IMR-90 (cell line): ENCODE data around the gene DBNDD1. TPM values are rescaled to one million over a fixed set of nuclear protein-coding genes. Genes with fewer than 3 reads are reported as not detected.

Experiments
- ATAC-seq: fragments of 200-7000 bp; cut with Tn5 transposase; 2 replicates; pipeline ENCODE4 v1.9.1; 2020; ENCODE audit warnings: low read depth, mild to moderate bottlenecking, moderate library complexity
- BruUV-seq: library from RNA; stranded (reverse); fragments of 400-500 nt; replicated peaks from 2 replicates; lab custom pipeline; 2021; lab: Mats Ljungman, UMichigan
- CTCF ChIA-PET: fragments of 300-600 bp; formaldehyde crosslinking; extraction: SDS; loops from one replicate; lab custom pipeline; 2021; ENCODE audit warnings: antibody characterized with exemption; lab: Yijun Ruan, JAX
- POLR2A ChIA-PET: fragments of 300-600 bp; sonication (Branson Sonifier 250); formaldehyde crosslinking; loops from one replicate; lab custom pipeline; 2022; ENCODE audit warnings: antibody characterized with exemption; ENCODE audit not compliant: unreplicated experiment; lab: Charles Lee
- DNase-seq: peaks from one replicate; pipeline ENCODE4 v3.0.0; 2013
- H2AFZ ChIP-seq: replicated peaks from 2 replicates; pipeline ENCODE3; 2013; ENCODE audit warnings: low read length, mild to moderate bottlenecking; ENCODE audit not compliant: poor library complexity
- H2AK5ac ChIP-seq: 2 replicates; pipeline ENCODE4 v1.6.1; 2013; ENCODE audit warnings: low read depth, low read length, inconsistent platforms
- H2AK9ac ChIP-seq: replicated peaks from 2 replicates; pipeline ENCODE3; 2013; ENCODE audit warnings: mild to moderate bottlenecking, low read depth, low read length, moderate library complexity; ENCODE audit not compliant: poor library complexity
- H2BK120ac ChIP-seq: 2 replicates; pipeline ENCODE4 v1.6.1; 2013; ENCODE audit warnings: low read depth, low read length, inconsistent platforms
- H2BK15ac ChIP-seq: 3 replicates; pipeline ENCODE4 v1.6.1; 2013; ENCODE audit warnings: low read depth, low read length, inconsistent platforms
- H2BK20ac ChIP-seq: 2 replicates; pipeline ENCODE4 v1.6.1; 2013; ENCODE audit warnings: low read depth, mild to moderate bottlenecking, inconsistent platforms, low read length, moderate library complexity
- H2BK5ac ChIP-seq: 2 replicates; pipeline ENCODE4 v1.6.1; 2013; ENCODE audit warnings: mild to moderate bottlenecking, low read depth, low read length, inconsistent platforms; ENCODE audit not compliant: poor library complexity, severe bottlenecking
- H3K14ac ChIP-seq: replicated peaks from 2 replicates; pipeline ENCODE4 v1.6.1; 2013; ENCODE audit warnings: low read depth, low read length, inconsistent platforms
- H3K18ac ChIP-seq: 2 replicates; pipeline ENCODE4 v1.6.1; 2013; ENCODE audit warnings: low read depth, low read length, control low read depth
- H3K23ac ChIP-seq: 2 replicates; pipeline ENCODE4 v1.6.1; 2013; ENCODE audit warnings: low read depth, low read length, inconsistent platforms
- H3K27ac ChIP-seq: 2 replicates; pipeline ENCODE4 v1.5.1; 2013; ENCODE audit warnings: mild to moderate bottlenecking, control low read depth, low read length; ENCODE audit not compliant: insufficient read depth
- H3K27me3 ChIP-seq: 2 replicates; pipeline ENCODE4 v1.6.1; 2013; ENCODE audit warnings: low read length; ENCODE audit not compliant: control insufficient read depth, insufficient read depth
- H3K36me3 ChIP-seq: 2 replicates; pipeline ENCODE4 v1.6.1; 2013; ENCODE audit warnings: low read length, mixed read lengths; ENCODE audit not compliant: control insufficient read depth, insufficient read depth
- H3K4ac ChIP-seq: 2 replicates; pipeline ENCODE4 v1.6.1; 2013; ENCODE audit warnings: low read depth, low read length, inconsistent platforms
- H3K4me1 ChIP-seq: 2 replicates; pipeline ENCODE4 v1.6.1; 2013; ENCODE audit warnings: low read length, mixed read lengths; ENCODE audit not compliant: control insufficient read depth, insufficient read depth
- H3K4me2 ChIP-seq: 2 replicates; pipeline ENCODE4 v1.6.1; 2013; ENCODE audit warnings: low read depth, mild to moderate bottlenecking, control low read depth, low read length, moderate library complexity
- H3K4me3 ChIP-seq: 2 replicates; pipeline ENCODE4 v1.5.1; 2013; ENCODE audit warnings: low read depth, mild to moderate bottlenecking, control low read depth, low read length, moderate library complexity; ENCODE audit not compliant: insufficient read depth
- H3K56ac ChIP-seq: 2 replicates; pipeline ENCODE4 v1.6.1; 2013; ENCODE audit warnings: low read length, inconsistent platforms; ENCODE audit not compliant: insufficient read depth; ENCODE audit errors: extremely low read depth
- H3K79me1 ChIP-seq, 2 experiments: 2 replicates each; pipeline ENCODE4 v1.6.1; 2013; ENCODE audit warnings: low read length in 2 of 2, inconsistent platforms in 1 of 2, low read depth in 1 of 2
- H3K9ac ChIP-seq: 2 replicates; pipeline ENCODE4 v1.6.1; 2013; ENCODE audit warnings: low read depth, low read length, control low read depth
- H3K9me1 ChIP-seq: 2 replicates; pipeline ENCODE4 v1.6.1; 2013; ENCODE audit warnings: low read length, inconsistent platforms; ENCODE audit not compliant: insufficient read depth
- H3K9me3 ChIP-seq: 2 replicates; pipeline ENCODE4 v1.6.1; 2013; ENCODE audit warnings: low read length; ENCODE audit not compliant: control insufficient read depth, insufficient read depth
- H4K20me1 ChIP-seq: 2 replicates; pipeline ENCODE4 v1.6.1; 2013; ENCODE audit warnings: low read length, inconsistent platforms; ENCODE audit not compliant: insufficient read depth
- H4K5ac ChIP-seq: 2 replicates; pipeline ENCODE4 v1.6.1; 2013; ENCODE audit warnings: mild to moderate bottlenecking, low read depth, low read length, control low read depth
- H4K8ac ChIP-seq, 2 experiments: 2 replicates each; pipeline ENCODE4 v1.6.1; 2013; ENCODE audit warnings: low read depth in 2 of 2, low read length in 2 of 2, control low read depth in 1 of 2, inconsistent platforms in 1 of 2
- H4K91ac ChIP-seq: 2 replicates; pipeline ENCODE4 v1.6.1; 2013; ENCODE audit warnings: low read depth, low read length, inconsistent platforms; ENCODE audit not compliant: insufficient read depth
- MAZ ChIP-seq: IDR thresholded peaks from 2 replicates; pipeline ENCODE4 v1.6.1; 2012; ENCODE audit warnings: low read depth, mild to moderate bottlenecking, low read length, improper control_type of control experiment, moderate library complexity, borderline replicate concordance
- SMC3 ChIP-seq: fragments of 150-350 bp; IDR thresholded peaks from 2 replicates; pipeline ENCODE4 v1.6.1; 2016; ENCODE audit warnings: low read depth, mild to moderate bottlenecking, antibody characterized with exemption, low read length, moderate library complexity
- WGBS, 2 experiments: methylation state at CpG; one replicate each; pipeline versions ENCODE4 v1.1.5 to v1.1.7; 2013; ENCODE audit warnings: missing lambda C conversion rate in 2 of 2; ENCODE audit not compliant: insufficient read length in 1 of 2; ENCODE audit errors: extremely low coverage in 2 of 2; 5-methylcytosine and 5-hydroxymethylcytosine counted together
- dilution Hi-C: fragments of 300-500 bp; cut with HindIII; formaldehyde crosslinking; loops from one replicate; pipeline ENCODE4 v1.14.3; 2018; ENCODE audit warnings: low sequenced_read_pairs; ENCODE audit not compliant: unreplicated experiment
- in situ Hi-C: fragments of 300-500 bp; cut with MboI; formaldehyde crosslinking; loops from 3 replicates; pipeline ENCODE4 v1.14.3; 2019; ENCODE audit warnings: low sequenced_read_pairs, inconsistent platforms, mixed read lengths
- intact Hi-C: fragments of 100-400 bp; cut with micrococcal nuclease; formaldehyde crosslinking; loops from 2 replicates; pipeline ENCODE4 v1.10.0; 2022
- polyA plus RNA-seq, 3 experiments: library from polyadenylated mRNA; depleted of rRNA; stranded (reverse); fragments of >200 nt; gene quantifications; 2 replicates each; pipeline ENCODE4 v1.2.3, GENCODE V29; 2012; ENCODE audit warnings: low replicate concordance in 1 of 3
- total RNA-seq: library from RNA; depleted of rRNA; stranded (reverse); fragments of >200 nt; gene quantifications from 2 replicates; pipeline ENCODE4 v1.2.3, GENCODE V29; 2012
- TF ChIP-seq, protein P1 (sequence below): conservative IDR thresholded peaks from 2 replicates; pipeline ENCODE4 v1.5.1; 2012; ENCODE audit warnings: mild to moderate bottlenecking, low read depth, low read length, improper control_type of control experiment

DBNDD1 gene
- total and polyA plus RNA-seq, 2 of the 4 experiments (the other 2 are of a cell fraction) = 3.4 to 23.0 TPM

- CTCF ChIA-PET = no interaction called here
- no peak overlapping the region for H2BK20ac ChIP-seq
- WGBS, 2 experiments = 100% methylated on average over 4 of the region's 17 CpGs; no CpG with 5 or more reads in 1 of the 2 experiments
These were observed 8.4 kb upstream of the DBNDD1 start for GRCh38 chr16:90027611-90028010.

More at GRCh38 chr16:90027611-90028010, 8.4 kb upstream of the DBNDD1 start:
- H2BK15ac ChIP-seq = no peak overlapping the region
- no peak overlapping the region for H2AK9ac ChIP-seq
- H3K27ac ChIP-seq = no peak overlapping the region
- POLR2A ChIA-PET = no interaction called here
- dilution Hi-C loops = no loop called here
- H3K9me1 ChIP-seq = peaks cover 11% of the 10 kb centered on the region
- H2BK5ac ChIP-seq = no peak overlapping the region
- no peak overlapping the region for H3K18ac ChIP-seq
- H3K27me3 ChIP-seq = no peaks in the 10 kb centered on the region
- no peak overlapping the region for H3K14ac ChIP-seq
- H4K5ac ChIP-seq = no peak overlapping the region
- no peak overlapping the region for H4K8ac ChIP-seq
- H3K36me3 ChIP-seq = peaks cover 20% of the 10 kb centered on the region
- H3K4me3 ChIP-seq = no peak overlapping the region
- H4K20me1 ChIP-seq = peaks cover 11% of the 10 kb centered on the region
- intact Hi-C loops = loop anchor here (10.0 kb wide), 1 partner anchor 103 kb away; the partner anchor contains the start of gene TUBB3
- in situ Hi-C loops = no loop called here
- ATAC-seq (no peak), DNase-seq (no peak)
- H3K23ac ChIP-seq = no peak overlapping the region
- no peaks in the 10 kb centered on the region for H3K4me1 ChIP-seq
- no peak overlapping the region for H3K9ac ChIP-seq
- no peaks in the 10 kb centered on the region for H3K9me3 ChIP-seq
- H4K91ac ChIP-seq = no peak overlapping the region
- H3K56ac ChIP-seq = no peak overlapping the region
- H3K4me2 ChIP-seq = no peak overlapping the region
- no peak overlapping the region for H2AK5ac ChIP-seq
- H2BK120ac ChIP-seq = no peak overlapping the region
- H3K4ac ChIP-seq = no peak overlapping the region
- BruUV-seq = no TSS peak
- TF ChIP-seq, protein P1, sequence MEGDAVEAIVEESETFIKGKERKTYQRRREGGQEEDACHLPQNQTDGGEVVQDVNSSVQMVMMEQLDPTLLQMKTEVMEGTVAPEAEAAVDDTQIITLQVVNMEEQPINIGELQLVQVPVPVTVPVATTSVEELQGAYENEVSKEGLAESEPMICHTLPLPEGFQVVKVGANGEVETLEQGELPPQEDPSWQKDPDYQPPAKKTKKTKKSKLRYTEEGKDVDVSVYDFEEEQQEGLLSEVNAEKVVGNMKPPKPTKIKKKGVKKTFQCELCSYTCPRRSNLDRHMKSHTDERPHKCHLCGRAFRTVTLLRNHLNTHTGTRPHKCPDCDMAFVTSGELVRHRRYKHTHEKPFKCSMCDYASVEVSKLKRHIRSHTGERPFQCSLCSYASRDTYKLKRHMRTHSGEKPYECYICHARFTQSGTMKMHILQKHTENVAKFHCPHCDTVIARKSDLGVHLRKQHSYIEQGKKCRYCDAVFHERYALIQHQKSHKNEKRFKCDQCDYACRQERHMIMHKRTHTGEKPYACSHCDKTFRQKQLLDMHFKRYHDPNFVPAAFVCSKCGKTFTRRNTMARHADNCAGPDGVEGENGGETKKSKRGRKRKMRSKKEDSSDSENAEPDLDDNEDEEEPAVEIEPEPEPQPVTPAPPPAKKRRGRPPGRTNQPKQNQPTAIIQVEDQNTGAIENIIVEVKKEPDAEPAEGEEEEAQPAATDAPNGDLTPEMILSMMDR = no peak
- TF ChIP-seq SMC3 (no peak), MAZ (no peak)
- peaks cover 10 to 32% of the 10 kb centered on the region in 2 experiments for H3K79me1 ChIP-seq
- H2AFZ ChIP-seq = no peak overlapping the region
